ENCODE data around the gene CENPT. TPM values are rescaled to one million over a fixed set of nuclear protein-coding genes. Genes with fewer than 3 reads are reported as not detected.

Gene CENPT
- total and polyA plus RNA-seq, 2 of the 13 experiments (the other 11 are each of a cell fraction or from before 2014, with no cell fraction given), result 40.9 to 43.3 TPM

- TF ChIP-seq PHF20 (CRISPR knock-in tag; IDR thresholded peaks at IDR 0.05) (peak; percentile 66), RELA (CRISPR knock-in tag; IDR thresholded peaks at IDR 0.05) (0 out of 2 replicates have a peak, but pooled peaks have one; percentile 19), SIN3B (IDR thresholded peaks at IDR 0.05; ENCODE audit: low read length) (peak; percentile 60; the same call in 1 of the 2 replicates), EZH2 (conservative IDR thresholded peaks at IDR 0.05; ENCODE audit: low read depth, low read length) (no peak), TEAD2 (CRISPR knock-in tag; IDR thresholded peaks at IDR 0.05) (no peak), MBD4 (IDR thresholded peaks at IDR 0.05; ENCODE audit: borderline replicate concordance, low read length) (no peak), PAF1 (CRISPR knock-in tag; IDR thresholded peaks at IDR 0.05) (no peak), SPEN (CRISPR knock-in tag; IDR thresholded peaks at IDR 0.05; ENCODE audit: low read depth) (peak; percentile 98), CEBPG (CRISPR knock-in tag; IDR thresholded peaks at IDR 0.05) (no peak; the same call in 1 of the 2 replicates), ETV6 (CRISPR knock-in tag; conservative IDR thresholded peaks at IDR 0.05) (no peak), REPIN1 (CRISPR knock-in tag; IDR thresholded peaks at IDR 0.05; ENCODE audit: borderline replicate concordance, low read depth) (peak; percentile 94), ZFP36L2 (CRISPR knock-in tag; IDR thresholded peaks at IDR 0.05) (no peak), ZNF784 (CRISPR knock-in tag; IDR thresholded peaks at IDR 0.05; ENCODE audit: borderline replicate concordance) (0 out of 2 replicates have a peak, but pooled peaks have one; percentile 69), TEAD3 (CRISPR knock-in tag; optimal IDR thresholded peaks at IDR 0.05; ENCODE audit: borderline replicate concordance) (peak; percentile 66), KDM3A (CRISPR knock-in tag; IDR thresholded peaks at IDR 0.05; ENCODE audit: low read depth) (peak; percentile 85), ZBTB25 (CRISPR knock-in tag; IDR thresholded peaks at IDR 0.05) (peak; percentile 94), U2AF1 (optimal IDR thresholded peaks at IDR 0.05; ENCODE audit: low read depth, low read length) (peak; percentile 60), TRIM24 (CRISPR knock-in tag; IDR thresholded peaks at IDR 0.05) (no peak), SRY (CRISPR knock-in tag; IDR thresholded peaks at IDR 0.05) (peak; percentile 42; the same call in 1 of the 2 replicates), ZNF264 (CRISPR knock-in tag; IDR thresholded peaks at IDR 0.05) (peak; percentile 80), NFE2 (CRISPR knock-in tag; IDR thresholded peaks at IDR 0.05) (no peak), SMC3 (IDR thresholded peaks at IDR 0.05; ENCODE audit: low read length) (no peak), ZNF605 (CRISPR knock-in tag; IDR thresholded peaks at IDR 0.05) (peak; percentile 98), ZFAT (CRISPR knock-in tag; conservative IDR thresholded peaks at IDR 0.05) (no peak), ZNF615 (CRISPR knock-in tag; IDR thresholded peaks at IDR 0.05; ENCODE audit: borderline replicate concordance) (no peak), HOXA7 (CRISPR knock-in tag; IDR thresholded peaks at IDR 0.05) (no peak), ATF6 (CRISPR knock-in tag; conservative IDR thresholded peaks at IDR 0.05) (no peak; the same call in 1 of the 2 replicates), ZNF619 (CRISPR knock-in tag; IDR thresholded peaks at IDR 0.05) (peak; percentile 95), ZNF75D (CRISPR knock-in tag; IDR thresholded peaks at IDR 0.05; ENCODE audit: borderline replicate concordance) (no peak)
Measured at GRCh38 chr16:67846320-67847063, 1.0 kb downstream of the CENPT start, which contains the start of gene NUTF2 (continued).
